Lower lobe of right lung (tissue), 2 donors: ENCODE measurements around the gene ODAM. TPM values are rescaled to one million over a fixed set of nuclear protein-coding genes. Genes with fewer than 3 reads are reported as not detected.
A peak's percentile ranks its signal among the peaks of the same experiment; 100 is the strongest.

Experiments
- ATAC-seq, 2 donors: fragments of 200-7000 bp; cut with Tn5 transposase; one replicate each; pipeline ENCODE4 v1.9.1; 2020 to 2022; ENCODE audit warnings: mild to moderate bottlenecking in 2 of 2, moderate library complexity in 2 of 2
- DNase-seq: peaks from one replicate; pipeline ENCODE4 v3.0.0-alpha.2; 2020
- H3K27ac ChIP-seq: fragments of 200-600 bp; one replicate; pipeline ENCODE4 v1.8.0; 2022
- H3K27me3 ChIP-seq: fragments of 200-600 bp; one replicate; pipeline ENCODE4 v1.8.0; 2022; ENCODE audit warnings: low read depth
- H3K36me3 ChIP-seq: fragments of 200-600 bp; one replicate; pipeline ENCODE4 v1.8.0; 2022; ENCODE audit warnings: mild to moderate bottlenecking
- H3K4me1 ChIP-seq: fragments of 200-600 bp; one replicate; pipeline ENCODE4 v1.8.0; 2022
- H3K4me3 ChIP-seq: fragments of 200-600 bp; one replicate; pipeline ENCODE4 v1.8.0; 2022; ENCODE audit warnings: mild to moderate bottlenecking
- H3K9me3 ChIP-seq: fragments of 200-600 bp; one replicate; pipeline ENCODE4 v1.8.0; 2022
- intact Hi-C: fragments of 100-400 bp; cut with DNase I; formaldehyde crosslinking; loops from one replicate; pipeline ENCODE4 v1.11.0; 2022
- long read RNA-seq: library from polyadenylated mRNA; unstranded; transcript quantifications from one replicate; pipeline ENCODE4 v2.0.0, GENCODE V29; 2021
- total RNA-seq: library from RNA; stranded (reverse); fragmentation: NEBNext Ultra II Directional; extraction: Animal tissue kit (Norgen Biotek cat#: 25700); gene quantifications from one replicate; pipeline ENCODE4 v1.2.1, GENCODE V29; 2021
- TF ChIP-seq, protein P1 (sequence below): fragments of 200-600 bp; IDR thresholded peaks from one replicate; pipeline ENCODE4 v1.8.0; 2022; ENCODE audit warnings: antibody characterized with exemption, mild to moderate bottlenecking
- donor health status: DM: no; HTN: yes; CAD: no; lungs with severe emphysema.

ODAM gene, protein sequence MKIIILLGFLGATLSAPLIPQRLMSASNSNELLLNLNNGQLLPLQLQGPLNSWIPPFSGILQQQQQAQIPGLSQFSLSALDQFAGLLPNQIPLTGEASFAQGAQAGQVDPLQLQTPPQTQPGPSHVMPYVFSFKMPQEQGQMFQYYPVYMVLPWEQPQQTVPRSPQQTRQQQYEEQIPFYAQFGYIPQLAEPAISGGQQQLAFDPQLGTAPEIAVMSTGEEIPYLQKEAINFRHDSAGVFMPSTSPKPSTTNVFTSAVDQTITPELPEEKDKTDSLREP
- 2.6 TPM for total RNA-seq
- long read RNA-seq, partial matches to known transcripts: 2 of 2 reads
- long read RNA-seq, other reads (novel, unspliced or antisense): 0 of 2 reads

DNA sequence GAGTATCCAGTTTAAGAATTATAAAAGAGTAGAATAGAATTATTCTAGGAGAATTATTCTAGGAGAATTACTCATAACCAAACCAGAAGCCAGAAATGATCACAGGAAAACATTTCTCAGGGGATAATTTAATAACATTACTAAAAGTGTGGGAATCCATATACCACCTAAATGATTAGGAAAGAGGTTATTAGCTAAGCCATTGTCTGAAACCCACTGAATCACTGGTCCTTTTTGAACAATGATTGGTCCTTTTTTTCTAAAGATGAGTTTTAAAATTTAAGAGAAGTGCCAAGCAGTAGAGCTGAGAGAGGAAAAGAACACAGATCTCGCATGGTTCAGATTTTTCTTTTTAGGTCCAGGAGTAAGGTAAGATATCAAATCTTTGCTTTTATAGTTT lies at the start of gene ODAM:
Gene ODAM, plus strand, starts transcription at position 301 of the 400 bp plus-strand sequence. CDS start 819 bp downstream, outside the sequence.
- no peaks in the 10 kb centered on the region for H3K4me1 ChIP-seq
- DNase-seq: no peak
- intact Hi-C loops: no loop called here
- H3K36me3 ChIP-seq: no peaks in the 10 kb centered on the region
- TF ChIP-seq, protein P1, sequence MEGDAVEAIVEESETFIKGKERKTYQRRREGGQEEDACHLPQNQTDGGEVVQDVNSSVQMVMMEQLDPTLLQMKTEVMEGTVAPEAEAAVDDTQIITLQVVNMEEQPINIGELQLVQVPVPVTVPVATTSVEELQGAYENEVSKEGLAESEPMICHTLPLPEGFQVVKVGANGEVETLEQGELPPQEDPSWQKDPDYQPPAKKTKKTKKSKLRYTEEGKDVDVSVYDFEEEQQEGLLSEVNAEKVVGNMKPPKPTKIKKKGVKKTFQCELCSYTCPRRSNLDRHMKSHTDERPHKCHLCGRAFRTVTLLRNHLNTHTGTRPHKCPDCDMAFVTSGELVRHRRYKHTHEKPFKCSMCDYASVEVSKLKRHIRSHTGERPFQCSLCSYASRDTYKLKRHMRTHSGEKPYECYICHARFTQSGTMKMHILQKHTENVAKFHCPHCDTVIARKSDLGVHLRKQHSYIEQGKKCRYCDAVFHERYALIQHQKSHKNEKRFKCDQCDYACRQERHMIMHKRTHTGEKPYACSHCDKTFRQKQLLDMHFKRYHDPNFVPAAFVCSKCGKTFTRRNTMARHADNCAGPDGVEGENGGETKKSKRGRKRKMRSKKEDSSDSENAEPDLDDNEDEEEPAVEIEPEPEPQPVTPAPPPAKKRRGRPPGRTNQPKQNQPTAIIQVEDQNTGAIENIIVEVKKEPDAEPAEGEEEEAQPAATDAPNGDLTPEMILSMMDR: no peak
- no peak within 1 kb of the TSS for H3K27ac ChIP-seq
- H3K27me3 ChIP-seq: no peaks in the 10 kb centered on the region
- H3K4me3 ChIP-seq: no peak within 1 kb of the TSS
- no peaks in the 10 kb centered on the region for H3K9me3 ChIP-seq
- no peak for ATAC-seq

DNA sequence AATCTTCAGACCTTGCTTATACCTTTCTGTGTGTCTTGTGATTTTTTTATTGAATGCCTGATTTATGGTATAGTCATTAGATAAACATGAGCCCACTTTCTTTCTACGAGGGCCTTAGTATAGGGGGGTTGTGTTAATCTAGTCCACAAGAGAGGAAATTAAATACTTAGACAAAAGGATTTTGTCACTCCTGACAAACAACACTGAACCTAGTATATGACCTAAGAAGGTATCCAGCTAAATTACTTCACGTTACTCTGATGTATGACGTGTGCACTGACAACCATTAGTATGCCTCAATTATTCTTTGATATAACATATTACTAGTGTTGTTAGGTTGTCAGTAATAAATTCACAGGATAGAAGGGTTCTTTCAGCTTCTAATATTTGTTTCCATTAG lies 44.3 kb upstream of the ODAM start:
- TF ChIP-seq, protein P1: no peak
- Histone ChIP-seq H3K27ac (no peak overlapping the region), H3K4me1 (no peaks in the 10 kb centered on the region), H3K27me3 (no peaks in the 10 kb centered on the region), H3K4me3 (no peak overlapping the region), H3K9me3 (no peaks in the 10 kb centered on the region), H3K36me3 (no peaks in the 10 kb centered on the region)
- intact Hi-C loops: no loop called here
- ATAC-seq: no peak
- no peak for DNase-seq

DNA sequence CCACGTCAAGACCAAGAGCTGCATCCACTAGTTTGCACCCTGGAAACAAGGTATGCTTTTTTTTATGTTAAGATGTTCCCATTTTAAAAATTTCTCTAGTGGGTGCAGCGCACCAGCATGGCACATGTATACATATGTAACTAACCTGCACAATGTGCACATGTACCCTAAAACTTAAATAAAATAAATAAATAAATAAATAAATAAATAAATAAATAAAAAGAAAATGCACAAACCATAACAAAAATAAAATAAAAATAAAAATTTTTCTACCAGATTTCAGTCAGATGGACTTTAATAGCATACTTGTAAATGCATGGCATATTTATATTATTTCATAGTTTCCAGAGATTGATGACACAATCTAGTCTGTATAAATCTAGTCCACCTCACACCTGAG lies 43.4 kb upstream of the ODAM start:
- TF ChIP-seq, protein P1: no peak
- H3K4me3 ChIP-seq: no peak overlapping the region
- no peaks in the 10 kb centered on the region for H3K27me3 ChIP-seq
- H3K27ac ChIP-seq: no peak overlapping the region
- H3K9me3 ChIP-seq: no peaks in the 10 kb centered on the region
- H3K36me3 ChIP-seq: no peaks in the 10 kb centered on the region
- no peaks in the 10 kb centered on the region for H3K4me1 ChIP-seq
- intact Hi-C loops: no loop called here
- DNase-seq: no peak
- no peak for ATAC-seq

DNA sequence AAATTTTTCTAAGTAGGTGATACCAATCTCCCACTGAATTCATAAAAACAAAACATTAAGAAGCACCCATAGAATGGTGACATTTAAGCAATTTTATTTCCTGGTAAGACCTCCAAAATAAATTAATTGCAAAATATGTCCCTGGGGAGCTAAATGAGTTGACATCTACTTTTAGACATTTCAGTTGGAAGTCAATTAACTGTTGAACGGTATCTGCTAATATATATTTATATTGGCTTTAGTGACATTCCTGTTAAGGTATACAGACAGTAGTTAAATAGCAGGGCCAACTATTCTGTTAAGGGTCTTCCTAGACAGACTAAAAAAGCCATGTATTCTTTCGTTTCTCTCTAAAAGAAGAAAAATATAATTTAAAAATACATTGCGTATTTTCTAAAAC lies 41.6 kb upstream of the ODAM start, which contains the start of gene PRR27:
Gene PRR27, plus strand, starts transcription at position 301 of the 400 bp plus-strand sequence. CDS start 139 bp downstream, outside the sequence.
- Histone ChIP-seq H3K36me3 (no peaks in the 10 kb centered on the region), H3K4me1 (no peaks in the 10 kb centered on the region)

DNA sequence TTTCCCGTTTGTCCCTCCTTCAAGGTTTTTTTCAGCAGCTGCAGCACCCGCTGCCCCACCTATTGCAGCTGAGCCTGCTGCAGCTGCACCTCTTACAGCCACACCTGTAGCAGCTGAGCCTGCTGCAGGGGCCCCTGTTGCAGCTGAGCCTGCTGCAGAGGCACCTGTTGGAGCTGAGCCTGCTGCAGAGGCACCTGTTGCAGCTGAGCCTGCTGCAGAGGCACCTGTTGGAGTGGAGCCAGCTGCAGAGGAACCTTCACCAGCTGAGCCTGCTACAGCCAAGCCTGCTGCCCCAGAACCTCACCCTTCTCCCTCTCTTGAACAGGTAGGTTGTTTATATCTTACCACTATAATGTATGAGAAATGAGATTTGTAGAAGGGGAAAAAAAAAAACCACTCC lies 36.9 kb upstream of the ODAM start:
- TF ChIP-seq, protein P1: no peak
- intact Hi-C loops: no loop called here
- H3K36me3 ChIP-seq: no peaks in the 10 kb centered on the region
- no peaks in the 10 kb centered on the region for H3K27me3 ChIP-seq
- no peak for ATAC-seq
- no peak overlapping the region for H3K4me3 ChIP-seq
- no peaks in the 10 kb centered on the region for H3K4me1 ChIP-seq
- peak; percentile 27 for DNase-seq
- H3K9me3 ChIP-seq: no peaks in the 10 kb centered on the region
- H3K27ac ChIP-seq: no peak overlapping the region

More for the DNA sequence above, 41.6 kb upstream of the ODAM start, which contains the start of gene PRR27:
- no peak within 1 kb of the TSS for H3K4me3 ChIP-seq
- TF ChIP-seq, protein P1: no peak
- intact Hi-C loops: no loop called here
- no peak within 1 kb of the TSS for H3K27ac ChIP-seq
- ATAC-seq (no peak), DNase-seq (no peak)
- H3K9me3 ChIP-seq: no peaks in the 10 kb centered on the region
- H3K27me3 ChIP-seq: no peaks in the 10 kb centered on the region
